IMR-90 (cell line): ENCODE results near the gene CWC15. TPM values are rescaled to one million over a fixed set of nuclear protein-coding genes. Genes with fewer than 3 reads are reported as not detected.
A peak's percentile ranks its signal among the peaks of the same experiment; 100 is the strongest.

Source experiments
- ATAC-seq: fragments of 200-7000 bp; cut with Tn5 transposase; 2 replicates; pipeline ENCODE4 v1.9.1; 2020; ENCODE audit warnings: low read depth, mild to moderate bottlenecking, moderate library complexity
- BruUV-seq: library from RNA; stranded (reverse); fragments of 400-500 nt; replicated peaks from 2 replicates; lab custom pipeline; 2021; lab: Mats Ljungman, UMichigan
- CTCF ChIA-PET: fragments of 300-600 bp; formaldehyde crosslinking; extraction: SDS; loops from one replicate; lab custom pipeline; 2021; ENCODE audit warnings: antibody characterized with exemption; lab: Yijun Ruan, JAX
- POLR2A ChIA-PET: fragments of 300-600 bp; sonication (Branson Sonifier 250); formaldehyde crosslinking; loops from one replicate; lab custom pipeline; 2022; ENCODE audit warnings: antibody characterized with exemption; ENCODE audit not compliant: unreplicated experiment; lab: Charles Lee
- DNase-seq: peaks from one replicate; pipeline ENCODE4 v3.0.0; 2013
- H2AFZ ChIP-seq: replicated peaks from 2 replicates; pipeline ENCODE3; 2013; ENCODE audit warnings: low read length, mild to moderate bottlenecking; ENCODE audit not compliant: poor library complexity
- H2AK5ac ChIP-seq: 2 replicates; pipeline ENCODE4 v1.6.1; 2013; ENCODE audit warnings: low read depth, low read length, inconsistent platforms
- H2AK9ac ChIP-seq: replicated peaks from 2 replicates; pipeline ENCODE3; 2013; ENCODE audit warnings: mild to moderate bottlenecking, low read depth, low read length, moderate library complexity; ENCODE audit not compliant: poor library complexity
- H2BK120ac ChIP-seq: 2 replicates; pipeline ENCODE4 v1.6.1; 2013; ENCODE audit warnings: low read depth, low read length, inconsistent platforms
- H2BK15ac ChIP-seq: 3 replicates; pipeline ENCODE4 v1.6.1; 2013; ENCODE audit warnings: low read depth, low read length, inconsistent platforms
- H2BK20ac ChIP-seq: 2 replicates; pipeline ENCODE4 v1.6.1; 2013; ENCODE audit warnings: low read depth, mild to moderate bottlenecking, inconsistent platforms, low read length, moderate library complexity
- H2BK5ac ChIP-seq: 2 replicates; pipeline ENCODE4 v1.6.1; 2013; ENCODE audit warnings: mild to moderate bottlenecking, low read depth, low read length, inconsistent platforms; ENCODE audit not compliant: poor library complexity, severe bottlenecking
- H3K14ac ChIP-seq: replicated peaks from 2 replicates; pipeline ENCODE4 v1.6.1; 2013; ENCODE audit warnings: low read depth, low read length, inconsistent platforms
- H3K18ac ChIP-seq: 2 replicates; pipeline ENCODE4 v1.6.1; 2013; ENCODE audit warnings: low read depth, low read length, control low read depth
- H3K23ac ChIP-seq: 2 replicates; pipeline ENCODE4 v1.6.1; 2013; ENCODE audit warnings: low read depth, low read length, inconsistent platforms
- H3K27ac ChIP-seq: 2 replicates; pipeline ENCODE4 v1.5.1; 2013; ENCODE audit warnings: mild to moderate bottlenecking, control low read depth, low read length; ENCODE audit not compliant: insufficient read depth
- H3K27me3 ChIP-seq: 2 replicates; pipeline ENCODE4 v1.6.1; 2013; ENCODE audit warnings: low read length; ENCODE audit not compliant: control insufficient read depth, insufficient read depth
- H3K36me3 ChIP-seq: 2 replicates; pipeline ENCODE4 v1.6.1; 2013; ENCODE audit warnings: low read length, mixed read lengths; ENCODE audit not compliant: control insufficient read depth, insufficient read depth
- H3K4ac ChIP-seq: 2 replicates; pipeline ENCODE4 v1.6.1; 2013; ENCODE audit warnings: low read depth, low read length, inconsistent platforms
- H3K4me1 ChIP-seq: 2 replicates; pipeline ENCODE4 v1.6.1; 2013; ENCODE audit warnings: low read length, mixed read lengths; ENCODE audit not compliant: control insufficient read depth, insufficient read depth
- H3K4me2 ChIP-seq: 2 replicates; pipeline ENCODE4 v1.6.1; 2013; ENCODE audit warnings: low read depth, mild to moderate bottlenecking, control low read depth, low read length, moderate library complexity
- H3K4me3 ChIP-seq: 2 replicates; pipeline ENCODE4 v1.5.1; 2013; ENCODE audit warnings: low read depth, mild to moderate bottlenecking, control low read depth, low read length, moderate library complexity; ENCODE audit not compliant: insufficient read depth
- H3K56ac ChIP-seq: 2 replicates; pipeline ENCODE4 v1.6.1; 2013; ENCODE audit warnings: low read length, inconsistent platforms; ENCODE audit not compliant: insufficient read depth; ENCODE audit errors: extremely low read depth
- H3K79me1 ChIP-seq, 2 experiments: 2 replicates each; pipeline ENCODE4 v1.6.1; 2013; ENCODE audit warnings: low read length in 2 of 2, inconsistent platforms in 1 of 2, low read depth in 1 of 2
- H3K9ac ChIP-seq: 2 replicates; pipeline ENCODE4 v1.6.1; 2013; ENCODE audit warnings: low read depth, low read length, control low read depth
- H3K9me1 ChIP-seq: 2 replicates; pipeline ENCODE4 v1.6.1; 2013; ENCODE audit warnings: low read length, inconsistent platforms; ENCODE audit not compliant: insufficient read depth
- H3K9me3 ChIP-seq: 2 replicates; pipeline ENCODE4 v1.6.1; 2013; ENCODE audit warnings: low read length; ENCODE audit not compliant: control insufficient read depth, insufficient read depth
- H4K20me1 ChIP-seq: 2 replicates; pipeline ENCODE4 v1.6.1; 2013; ENCODE audit warnings: low read length, inconsistent platforms; ENCODE audit not compliant: insufficient read depth
- H4K5ac ChIP-seq: 2 replicates; pipeline ENCODE4 v1.6.1; 2013; ENCODE audit warnings: mild to moderate bottlenecking, low read depth, low read length, control low read depth
- H4K8ac ChIP-seq, 2 experiments: 2 replicates each; pipeline ENCODE4 v1.6.1; 2013; ENCODE audit warnings: low read depth in 2 of 2, low read length in 2 of 2, control low read depth in 1 of 2, inconsistent platforms in 1 of 2
- H4K91ac ChIP-seq: 2 replicates; pipeline ENCODE4 v1.6.1; 2013; ENCODE audit warnings: low read depth, low read length, inconsistent platforms; ENCODE audit not compliant: insufficient read depth
- CEBPB ChIP-seq: IDR thresholded peaks from 2 replicates; pipeline ENCODE4 v1.6.1; 2012; ENCODE audit warnings: low read depth, low read length, improper control_type of control experiment
- CHD1 ChIP-seq: IDR thresholded peaks from 2 replicates; pipeline ENCODE4 v1.6.1; 2012; ENCODE audit warnings: low read depth, low read length, improper control_type of control experiment
- CTCF ChIP-seq: conservative IDR thresholded peaks from 2 replicates; pipeline ENCODE4 v1.5.1; 2012; ENCODE audit warnings: mild to moderate bottlenecking, low read depth, low read length, improper control_type of control experiment
- ELK1 ChIP-seq: fragments of 150-350 bp; IDR thresholded peaks from 2 replicates; pipeline ENCODE4 v1.6.1; 2016; ENCODE audit warnings: low read depth, mild to moderate bottlenecking, low read length, moderate library complexity, borderline replicate concordance
- FOS ChIP-seq: fragments of 150-350 bp; IDR thresholded peaks from 2 replicates; pipeline ENCODE4 v1.6.1; 2016; ENCODE audit warnings: low read depth, low read length
- MAZ ChIP-seq: IDR thresholded peaks from 2 replicates; pipeline ENCODE4 v1.6.1; 2012; ENCODE audit warnings: low read depth, mild to moderate bottlenecking, low read length, improper control_type of control experiment, moderate library complexity, borderline replicate concordance
- MXI1 ChIP-seq: IDR thresholded peaks from 2 replicates; pipeline ENCODE4 v1.6.1; 2012; ENCODE audit warnings: low read depth, mild to moderate bottlenecking, low read length, moderate library complexity, borderline replicate concordance
- NFE2L2 ChIP-seq: fragments of 150-350 bp; IDR thresholded peaks from 2 replicates; pipeline ENCODE4 v1.6.1; 2016; ENCODE audit warnings: low read depth, mild to moderate bottlenecking, low read length
- POLR2A ChIP-seq: IDR thresholded peaks from 2 replicates; pipeline ENCODE4 v1.6.1; 2012; ENCODE audit warnings: mild to moderate bottlenecking, low read depth, low read length
- RAD21 ChIP-seq: IDR thresholded peaks from 2 replicates; pipeline ENCODE4 v1.6.1; 2012; ENCODE audit warnings: low read length, improper control_type of control experiment
- RCOR1 ChIP-seq: IDR thresholded peaks from 2 replicates; pipeline ENCODE4 v1.6.1; 2012; ENCODE audit warnings: mild to moderate bottlenecking, low read length, improper control_type of control experiment; ENCODE audit not compliant: insufficient replicate concordance
- RFX5 ChIP-seq: IDR thresholded peaks from 2 replicates; pipeline ENCODE4 v1.8.0; 2012; ENCODE audit warnings: low read depth, mild to moderate bottlenecking, low read length, moderate library complexity
- SMC3 ChIP-seq: fragments of 150-350 bp; IDR thresholded peaks from 2 replicates; pipeline ENCODE4 v1.6.1; 2016; ENCODE audit warnings: low read depth, mild to moderate bottlenecking, antibody characterized with exemption, low read length, moderate library complexity
- USF2 ChIP-seq: fragments of 150-350 bp; IDR thresholded peaks from 2 replicates; pipeline ENCODE4 v1.6.1; 2017; ENCODE audit warnings: mild to moderate bottlenecking, antibody characterized with exemption, low read length, low read depth
- WGBS, 2 experiments: methylation state at CpG; one replicate each; pipeline versions ENCODE4 v1.1.5 to v1.1.7; 2013; ENCODE audit warnings: missing lambda C conversion rate in 2 of 2; ENCODE audit not compliant: insufficient read length in 1 of 2; ENCODE audit errors: extremely low coverage in 2 of 2; 5-methylcytosine and 5-hydroxymethylcytosine counted together
- dilution Hi-C: fragments of 300-500 bp; cut with HindIII; formaldehyde crosslinking; loops from one replicate; pipeline ENCODE4 v1.14.3; 2018; ENCODE audit warnings: low sequenced_read_pairs; ENCODE audit not compliant: unreplicated experiment
- in situ Hi-C: fragments of 300-500 bp; cut with MboI; formaldehyde crosslinking; loops from 3 replicates; pipeline ENCODE4 v1.14.3; 2019; ENCODE audit warnings: low sequenced_read_pairs, inconsistent platforms, mixed read lengths
- intact Hi-C: fragments of 100-400 bp; cut with micrococcal nuclease; formaldehyde crosslinking; loops from 2 replicates; pipeline ENCODE4 v1.10.0; 2022
- polyA plus RNA-seq, 3 experiments: library from polyadenylated mRNA; depleted of rRNA; stranded (reverse); fragments of >200 nt; gene quantifications; 2 replicates each; pipeline ENCODE4 v1.2.3, GENCODE V29; 2012; ENCODE audit warnings: low replicate concordance in 1 of 3
- total RNA-seq: library from RNA; depleted of rRNA; stranded (reverse); fragments of >200 nt; gene quantifications from 2 replicates; pipeline ENCODE4 v1.2.3, GENCODE V29; 2012

Gene CWC15
- total and polyA plus RNA-seq, 2 of the 4 experiments (the other 2 are of a cell fraction), result 38.4 to 48.6 TPM

GRCh38 chr11:94924171-94924572 lies 49.2 kb downstream of the CWC15 start:
- peaks cover 39% of the 10 kb centered on the region for H3K9me1 ChIP-seq
- peak overlapping the region; percentile 78 for H3K4me2 ChIP-seq

More at GRCh38 chr11:94924171-94924572, 49.2 kb downstream of the CWC15 start:
- Histone ChIP-seq H3K79me1 (peaks cover 0 to 20% of the 10 kb centered on the region in 2 experiments; a peak in 2 of 4 replicates), H3K4me3 (no peak overlapping the region), H2BK5ac (peak overlapping the region; percentile 66), H3K9me3 (no peaks in the 10 kb centered on the region), H2BK120ac (peak overlapping the region; percentile 85), H4K91ac (peak overlapping the region; percentile 83), H3K27me3 (no peaks in the 10 kb centered on the region), H3K36me3 (no peaks in the 10 kb centered on the region), H3K56ac (0 out of 2 replicates have a peak overlapping the region, but pooled peaks have one; percentile 50), H3K4ac (peak overlapping the region; percentile 57), H4K8ac (peak overlapping the region; percentile 58; a peak in 2 of 4 replicates), H3K18ac (peak overlapping the region; percentile 63), H2BK15ac (peak overlapping the region; percentile 75; the same call in 2 of the 3 replicates), H3K14ac (peak overlapping the region; percentile 63; the same call in 1 of the 2 replicates), H3K23ac (peak overlapping the region; percentile 82; the same call in 1 of the 2 replicates), H2BK20ac (peak overlapping the region; percentile 92), H2AK9ac (peak overlapping the region; percentile 43), H3K9ac (peak overlapping the region; percentile 1; the same call in 1 of the 2 replicates), H4K20me1 (no peaks in the 10 kb centered on the region), H2AK5ac (peak overlapping the region; percentile 57; the same call in 1 of the 2 replicates), H2AFZ (peak overlapping the region; percentile 67), H3K27ac (peak overlapping the region; percentile 85), H3K4me1 (peaks cover 35% of the 10 kb centered on the region), H4K5ac (peak overlapping the region; percentile 40)
- no peak for DNase-seq
- TF ChIP-seq ELK1 (no peak), NFE2L2 (no peak), MXI1 (no peak), CTCF (no peak), FOS (no peak), RAD21 (no peak), POLR2A (no peak), SMC3 (no peak), MAZ (no peak), RCOR1 (no peak), CEBPB (no peak), CHD1 (no peak), USF2 (no peak), RFX5 (no peak)
- intact Hi-C loops, result no loop called here
- ATAC-seq, result no peak
- BruUV-seq, result no TSS peak
- CTCF ChIA-PET, result no interaction called here
- no CpG with 5 or more reads among the region's 6 CpGs for WGBS, 2 experiments
- dilution Hi-C loops, result no loop called here
- POLR2A ChIA-PET, result interaction anchor here (1.0 kb wide), 1 partner anchor 10 kb away, joined by 4 read pairs; no protein-coding TSS in a partner anchor
- in situ Hi-C loops, result no loop called here
